ENCODE data around the gene SLC6A7.

SLC6A7 gene

DNA sequence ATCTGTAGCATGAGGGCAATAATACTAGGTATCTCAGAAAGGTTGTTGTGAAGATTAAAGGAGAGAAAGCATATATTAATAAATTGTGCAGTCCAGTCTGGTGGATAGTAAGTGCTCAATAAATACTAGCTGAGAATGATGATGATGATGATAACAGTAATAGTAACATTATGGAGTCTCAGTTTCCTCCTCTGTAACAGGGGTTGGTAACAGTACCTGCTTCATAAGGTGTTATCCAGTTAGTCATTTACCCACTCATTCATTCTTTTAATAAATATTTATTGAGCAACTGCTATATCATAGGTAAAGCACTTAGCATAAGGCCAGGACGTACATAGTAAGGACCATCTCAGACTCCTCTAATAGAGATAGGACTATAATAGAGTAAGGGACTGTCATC is 7.6 kb downstream of the SLC6A7 start:
- TF ChIP-seq POLR2AphosphoS5 (IDR thresholded peaks at IDR 0.05; ENCODE audit: low read depth, low read length) (no peak), POU2F2 (IDR thresholded peaks at IDR 0.05; ENCODE audit: low read depth, low read length) (no peak), POLR2A (IDR thresholded peaks at IDR 0.05; ENCODE audit: low read depth, low read length) (no peak), PAX5 (IDR thresholded peaks at IDR 0.05; ENCODE audit: insufficient read depth, low read length, severe bottlenecking) (no peak), SPI1 (IDR thresholded peaks at IDR 0.05; ENCODE audit: low read depth, low read length) (no peak), TAF1 (IDR thresholded peaks at IDR 0.05; ENCODE audit: low read depth, low read length) (no peak)
- DNase-seq (ENCODE audit: insufficient read length, low spot score) (no peak), FAIRE-seq (no peak)

DNA sequence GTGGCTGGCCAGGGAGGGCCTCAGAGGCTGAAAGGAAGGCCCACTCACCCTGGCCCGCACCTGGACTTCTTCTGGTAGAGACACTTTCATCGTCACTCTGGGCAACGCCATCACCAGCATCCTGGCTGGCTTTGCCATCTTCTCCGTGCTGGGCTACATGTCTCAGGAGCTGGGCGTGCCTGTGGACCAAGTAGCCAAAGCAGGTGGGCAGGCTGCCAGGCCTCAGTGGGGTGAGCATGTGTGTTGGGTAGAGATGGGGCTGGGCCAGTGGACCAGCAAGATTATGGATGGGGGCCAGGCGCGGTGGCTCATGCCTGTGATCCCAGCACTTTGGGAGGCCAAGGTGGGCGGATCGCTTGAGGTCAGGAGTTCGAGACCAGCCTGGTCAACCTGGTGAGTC is 12.6 kb downstream of the SLC6A7 start:
- FAIRE-seq (no peak), DNase-seq (ENCODE audit: insufficient read length, low spot score) (no peak)
- TF ChIP-seq POLR2A (IDR thresholded peaks at IDR 0.05; ENCODE audit: low read depth, low read length) = no peak
- no peak for TF ChIP-seq SPI1 (IDR thresholded peaks at IDR 0.05; ENCODE audit: low read depth, low read length)
- TF ChIP-seq PAX5 (IDR thresholded peaks at IDR 0.05; ENCODE audit: insufficient read depth, low read length, severe bottlenecking) = no peak
- no peak for TF ChIP-seq POLR2AphosphoS5 (IDR thresholded peaks at IDR 0.05; ENCODE audit: low read depth, low read length)
- TF ChIP-seq TAF1 (IDR thresholded peaks at IDR 0.05; ENCODE audit: low read depth, low read length) = no peak

DNA sequence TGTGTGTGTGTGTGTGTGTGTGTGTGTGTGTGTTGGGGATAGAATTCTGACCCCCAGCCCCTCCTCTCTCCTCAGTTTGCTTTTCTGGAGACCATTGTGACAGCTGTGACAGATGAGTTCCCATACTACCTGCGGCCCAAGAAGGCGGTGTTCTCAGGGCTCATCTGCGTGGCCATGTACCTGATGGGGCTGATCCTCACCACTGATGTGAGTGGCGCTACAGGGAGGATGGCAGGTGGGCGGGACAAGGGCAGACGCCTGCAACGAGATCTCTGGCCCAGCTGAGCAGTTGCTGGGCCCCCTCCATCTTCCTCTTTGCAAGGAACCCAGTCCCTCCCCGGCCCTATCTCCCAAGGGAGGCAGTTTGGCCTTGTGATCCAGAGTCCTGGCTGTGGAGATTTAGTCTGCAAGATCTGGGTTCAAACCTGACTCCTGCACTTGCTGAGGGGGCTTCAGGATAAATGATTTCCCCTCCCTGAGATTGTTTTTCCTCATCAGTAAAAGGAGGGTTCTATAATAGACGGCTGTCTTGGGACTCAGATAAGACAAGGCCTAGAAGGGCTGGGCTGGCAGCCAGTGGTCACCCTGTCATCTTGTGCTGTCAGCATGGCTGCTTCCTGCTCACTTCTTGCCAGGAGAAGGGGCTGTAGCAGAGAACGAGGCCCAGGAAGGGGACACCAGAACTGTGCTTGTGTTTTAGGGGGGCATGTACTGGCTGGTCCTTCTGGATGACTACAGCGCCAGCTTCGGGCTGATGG is 14.1 kb downstream of the SLC6A7 start:
- no peak for DNase-seq (ENCODE audit: insufficient read length, low spot score)
- no peak for TF ChIP-seq SPI1 (IDR thresholded peaks at IDR 0.05; ENCODE audit: low read depth, low read length)
- TF ChIP-seq POLR2A (IDR thresholded peaks at IDR 0.05; ENCODE audit: low read depth, low read length) = no peak
- TF ChIP-seq POLR2AphosphoS5 (IDR thresholded peaks at IDR 0.05; ENCODE audit: low read depth, low read length) = no peak
- TF ChIP-seq PAX5 (IDR thresholded peaks at IDR 0.05; ENCODE audit: insufficient read depth, low read length, severe bottlenecking) = no peak
- TF ChIP-seq TAF1 (IDR thresholded peaks at IDR 0.05; ENCODE audit: low read depth, low read length) = no peak
- no peak for TF ChIP-seq POU2F2 (IDR thresholded peaks at IDR 0.05; ENCODE audit: low read depth, low read length)
- no peak for FAIRE-seq

DNA sequence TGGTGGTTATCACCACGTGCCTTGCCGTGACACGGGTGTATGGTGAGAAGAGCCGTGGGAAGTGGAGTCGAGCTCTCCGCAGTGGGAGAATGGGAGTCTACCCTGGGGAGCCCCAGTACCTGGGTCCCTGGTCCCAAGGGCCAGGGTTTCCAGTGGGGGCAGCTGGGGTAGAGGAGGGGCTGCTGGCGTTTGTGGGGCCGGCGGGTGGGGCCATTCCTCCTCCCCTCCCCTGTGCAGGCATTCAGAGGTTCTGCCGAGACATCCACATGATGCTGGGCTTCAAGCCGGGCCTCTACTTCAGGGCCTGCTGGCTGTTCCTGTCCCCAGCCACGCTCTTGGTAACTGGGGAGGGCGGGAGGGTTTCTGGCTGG is 14.7 kb downstream of the SLC6A7 start:
- TF ChIP-seq PAX5 (IDR thresholded peaks at IDR 0.05; ENCODE audit: insufficient read depth, low read length, severe bottlenecking) (no peak), SPI1 (IDR thresholded peaks at IDR 0.05; ENCODE audit: low read depth, low read length) (no peak), POLR2A (IDR thresholded peaks at IDR 0.05; ENCODE audit: low read depth, low read length) (no peak), TAF1 (IDR thresholded peaks at IDR 0.05; ENCODE audit: low read depth, low read length) (no peak), POLR2AphosphoS5 (IDR thresholded peaks at IDR 0.05; ENCODE audit: low read depth, low read length) (no peak), POU2F2 (IDR thresholded peaks at IDR 0.05; ENCODE audit: low read depth, low read length) (no peak)
- FAIRE-seq = no peak
- no peak for DNase-seq (ENCODE audit: insufficient read length, low spot score)

DNA sequence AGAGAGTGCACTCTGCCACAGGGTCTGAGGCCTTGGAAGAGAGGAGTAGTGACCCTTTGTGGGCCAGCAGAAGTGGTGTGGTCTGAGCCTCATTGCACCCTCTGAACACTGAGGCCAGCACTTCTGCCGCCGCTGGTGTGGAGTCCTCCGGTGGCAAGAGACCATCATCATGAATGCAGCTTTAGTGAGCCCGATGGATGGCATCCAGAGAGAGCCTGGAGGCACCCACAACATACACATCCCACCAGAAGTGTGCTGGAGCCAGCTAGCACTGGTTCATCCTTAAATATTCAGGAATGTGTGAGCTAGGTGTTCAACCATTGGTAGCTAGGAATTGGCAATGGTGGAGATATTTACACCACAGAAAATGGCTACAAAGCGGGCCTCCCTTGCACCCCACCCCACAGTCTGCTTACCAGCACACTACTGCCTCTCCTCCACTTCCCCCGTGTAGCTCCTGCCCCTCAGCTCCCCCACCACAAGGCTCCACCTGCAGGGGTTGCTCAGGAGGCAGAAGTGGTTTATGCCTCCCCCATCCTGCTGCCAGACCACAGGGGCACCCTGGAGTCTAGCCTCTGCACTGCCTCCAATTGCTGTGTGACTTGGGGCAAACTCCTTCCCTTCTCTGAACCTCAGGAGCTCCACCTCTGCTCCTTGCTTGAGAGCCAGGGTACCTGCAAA is 16.4 kb downstream of the SLC6A7 start:
- no peak for TF ChIP-seq POLR2AphosphoS5 (IDR thresholded peaks at IDR 0.05; ENCODE audit: low read depth, low read length)
- TF ChIP-seq SPI1 (IDR thresholded peaks at IDR 0.05; ENCODE audit: low read depth, low read length) = no peak
- TF ChIP-seq POU2F2 (IDR thresholded peaks at IDR 0.05; ENCODE audit: low read depth, low read length) = no peak
- TF ChIP-seq POLR2A (IDR thresholded peaks at IDR 0.05; ENCODE audit: low read depth, low read length) = no peak
- no peak for TF ChIP-seq PAX5 (IDR thresholded peaks at IDR 0.05; ENCODE audit: insufficient read depth, low read length, severe bottlenecking)
- no peak for TF ChIP-seq TAF1 (IDR thresholded peaks at IDR 0.05; ENCODE audit: low read depth, low read length)
- DNase-seq (ENCODE audit: insufficient read length, low spot score) (no peak), FAIRE-seq (no peak)

DNA sequence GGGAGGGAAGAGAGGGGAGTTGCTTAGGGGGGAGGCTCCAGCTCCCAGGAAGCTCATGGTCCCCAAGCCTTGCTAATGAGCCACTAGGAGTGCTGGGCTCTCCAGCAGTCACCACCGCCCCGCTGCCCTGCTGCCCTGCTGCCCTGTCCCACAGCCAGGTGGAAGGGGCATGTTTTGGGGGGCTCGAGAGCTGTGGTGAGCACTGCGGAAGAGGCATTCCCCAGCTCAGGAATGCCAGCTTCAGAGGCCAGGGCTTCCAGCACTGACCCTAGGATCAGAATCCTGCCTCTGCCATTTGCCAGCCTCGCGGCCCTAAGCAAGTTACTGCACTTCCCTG is 16.9 kb downstream of the SLC6A7 start:
- DNase-seq (ENCODE audit: insufficient read length, low spot score) (no peak), FAIRE-seq (no peak)
- TF ChIP-seq PAX5 (IDR thresholded peaks at IDR 0.05; ENCODE audit: insufficient read depth, low read length, severe bottlenecking) = no peak
- no peak for TF ChIP-seq TAF1 (IDR thresholded peaks at IDR 0.05; ENCODE audit: low read depth, low read length)
- TF ChIP-seq POU2F2 (IDR thresholded peaks at IDR 0.05; ENCODE audit: low read depth, low read length) = no peak
- TF ChIP-seq POLR2A (IDR thresholded peaks at IDR 0.05; ENCODE audit: low read depth, low read length) = no peak
- no peak for TF ChIP-seq SPI1 (IDR thresholded peaks at IDR 0.05; ENCODE audit: low read depth, low read length)
- no peak for TF ChIP-seq POLR2AphosphoS5 (IDR thresholded peaks at IDR 0.05; ENCODE audit: low read depth, low read length)

DNA sequence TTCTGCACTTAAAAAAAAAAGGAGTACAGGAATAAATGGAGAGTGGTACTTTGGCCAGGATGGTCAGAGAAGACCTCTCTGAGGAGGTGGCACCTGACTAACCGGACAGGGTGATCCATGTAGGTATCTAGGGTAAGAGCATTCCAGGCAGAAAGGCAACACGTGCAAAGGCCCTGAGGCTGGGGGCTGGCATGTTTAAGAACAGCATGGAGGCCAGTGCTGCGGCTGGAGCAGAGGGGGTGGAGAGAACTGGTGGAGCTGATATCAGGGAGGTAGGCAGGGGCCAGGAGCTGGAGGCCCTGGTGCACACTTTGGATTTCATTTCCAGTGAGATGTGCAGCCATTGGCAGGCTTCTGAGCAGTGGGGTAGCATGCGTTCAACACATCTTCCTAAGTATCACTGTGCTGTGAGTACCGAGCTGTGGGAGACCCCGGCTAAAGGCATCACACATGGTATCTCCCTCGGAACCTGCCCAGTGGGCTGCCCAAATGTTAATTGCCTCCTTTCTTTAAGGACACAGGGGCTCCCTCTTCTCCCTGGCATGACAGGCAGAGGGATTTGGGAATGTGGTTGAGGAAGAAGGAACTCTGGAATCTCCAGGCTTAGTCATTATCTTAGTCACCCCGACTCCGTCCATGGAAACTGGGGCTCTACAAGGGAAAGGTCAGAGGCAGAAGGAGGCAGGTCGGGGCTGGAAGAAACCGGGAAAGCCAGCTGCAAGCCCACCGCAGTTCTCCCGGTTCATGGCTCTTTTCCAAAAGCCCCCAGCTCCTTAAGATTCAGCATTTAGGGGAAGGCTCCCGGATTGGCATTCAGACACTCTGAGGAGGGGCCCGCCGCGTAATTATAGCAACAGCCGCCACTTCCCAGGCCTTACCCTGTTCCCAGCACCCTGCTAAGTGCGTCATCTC is 18.6 kb downstream of the SLC6A7 start:
- FAIRE-seq = no peak
- TF ChIP-seq SPI1 (IDR thresholded peaks at IDR 0.05; ENCODE audit: low read depth, low read length) (no peak), TAF1 (IDR thresholded peaks at IDR 0.05; ENCODE audit: low read depth, low read length) (no peak), POLR2AphosphoS5 (IDR thresholded peaks at IDR 0.05; ENCODE audit: low read depth, low read length) (no peak), POLR2A (IDR thresholded peaks at IDR 0.05; ENCODE audit: low read depth, low read length) (no peak), PAX5 (IDR thresholded peaks at IDR 0.05; ENCODE audit: insufficient read depth, low read length, severe bottlenecking) (no peak)
- no peak for DNase-seq (ENCODE audit: insufficient read length, low spot score)

DNA sequence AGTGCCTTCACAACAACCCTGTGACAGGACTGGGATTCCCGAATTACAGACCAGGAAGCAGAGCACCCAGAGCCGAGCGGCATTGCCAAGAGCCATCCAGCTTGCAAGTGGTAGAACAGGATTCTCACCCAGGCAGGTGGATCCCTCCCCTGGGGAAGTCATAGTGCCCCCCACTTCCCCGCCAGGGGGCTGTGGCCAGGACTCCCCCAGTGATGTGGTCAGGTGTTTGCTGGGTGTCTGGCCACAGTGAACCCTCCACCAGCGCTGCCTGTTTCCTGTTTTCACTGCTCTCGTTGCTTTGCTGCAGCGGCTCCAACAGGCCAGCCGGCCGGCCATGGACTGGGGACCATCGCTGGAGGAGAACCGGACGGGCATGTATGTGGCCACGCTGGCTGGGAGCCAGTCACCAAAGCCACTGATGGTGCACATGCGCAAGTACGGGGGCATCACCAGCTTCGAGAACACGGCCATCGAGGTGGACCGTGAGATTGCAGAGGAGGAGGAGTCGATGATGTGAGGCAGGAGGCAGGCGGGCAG is 19.3 kb downstream of the SLC6A7 start:
- no peak for TF ChIP-seq SPI1 (IDR thresholded peaks at IDR 0.05; ENCODE audit: low read depth, low read length)
- no peak for TF ChIP-seq POLR2AphosphoS5 (IDR thresholded peaks at IDR 0.05; ENCODE audit: low read depth, low read length)
- no peak for TF ChIP-seq TAF1 (IDR thresholded peaks at IDR 0.05; ENCODE audit: low read depth, low read length)
- TF ChIP-seq PAX5 (IDR thresholded peaks at IDR 0.05; ENCODE audit: insufficient read depth, low read length, severe bottlenecking) = no peak
- no peak for TF ChIP-seq POLR2A (IDR thresholded peaks at IDR 0.05; ENCODE audit: low read depth, low read length)
- TF ChIP-seq POU2F2 (IDR thresholded peaks at IDR 0.05; ENCODE audit: low read depth, low read length) = no peak
- DNase-seq (ENCODE audit: insufficient read length, low spot score) (no peak), FAIRE-seq (no peak)
